ENCODE data around the gene CNOT4.

GRCh38 chr7:135414850-135415439 lies 95.0 kb downstream of the CNOT4 start:
- TF ChIP-seq CTCF (IDR thresholded peaks at IDR 0.05 in 8 of 11, conservative IDR thresholded peaks at IDR 0.05 in 3 of 11) (peak in 6 of 11 experiments; percentile 17 to 44 (median 38)), POLR2A (IDR thresholded peaks at IDR 0.05) (no peak), POLR2AphosphoS5 (IDR thresholded peaks at IDR 0.05) (no peak)

All from spleen (tissue), 7 donors.